GM10248 (cell line): Measurements from ENCODE around the gene LRP1.

Experiments
- CTCF ChIA-PET: fragments of 300-600 bp; sonication (Branson Sonifier 250); formaldehyde crosslinking; extraction: SDS; loops from one replicate; lab custom pipeline; 2021; ENCODE audit warnings: antibody characterized with exemption; lab: Yijun Ruan, JAX
- POLR2A ChIA-PET: fragments of 350-650 bp; sonication (Branson Sonifier 250); formaldehyde crosslinking; extraction: SDS; loops from one replicate; lab custom pipeline; 2020; ENCODE audit warnings: antibody characterized with exemption; lab: Yijun Ruan, JAX
- DNase-seq: peaks from one replicate; pipeline ENCODE4 v3.0.0; 2012; ENCODE audit errors: extremely low spot score
- TF ChIP-seq, protein P1 (sequence below): IDR thresholded peaks from 2 replicates; pipeline ENCODE4 v1.5.1; 2012; ENCODE audit warnings: mild to moderate bottlenecking, low read depth; ENCODE audit errors: extremely low read depth, missing control alignments, control extremely low read depth

The LRP1 gene

DNA sequence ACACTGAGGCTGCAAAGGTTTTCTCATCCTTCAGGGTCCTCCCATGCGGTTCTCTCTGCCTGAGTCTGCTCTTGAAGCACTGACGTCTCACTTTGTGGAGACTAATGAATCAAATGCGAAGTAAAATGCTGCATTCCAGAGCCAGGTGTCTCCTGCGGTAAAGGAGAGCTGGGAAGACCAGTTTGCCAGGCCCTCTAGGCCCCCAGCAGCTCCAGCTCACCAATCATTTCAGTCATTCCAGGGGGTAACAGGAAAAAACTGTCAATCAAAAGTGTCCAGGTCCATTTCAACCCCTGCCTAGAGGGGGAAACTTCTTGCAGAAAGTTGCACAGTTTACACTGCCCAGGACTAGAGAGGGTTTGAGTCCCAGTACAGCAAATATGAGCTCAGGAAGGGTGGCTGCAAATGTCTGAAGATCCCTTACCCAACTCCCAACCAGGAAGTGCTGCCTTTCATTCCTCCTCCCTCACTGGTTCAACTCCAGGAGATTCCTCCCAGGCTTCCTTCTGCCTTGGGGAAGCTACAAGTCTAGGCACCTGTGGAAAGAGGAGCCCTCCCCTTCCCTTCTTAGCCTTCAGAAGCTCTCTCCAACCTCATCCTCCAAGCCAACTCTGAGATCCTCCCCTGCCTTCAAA, 85.6 kb downstream of the LRP1 start:
- ChIA-PET CTCF (interaction anchor here (0.6 to 5.3 kb wide), 40 partner anchors 9 to 1134 kb away, joined by 3 to 403 read pairs (median 5); partner anchors contain the start of genes ERBB3, GLI1, INHBE and SHMT2), POLR2A (interaction anchor here (0.7 kb wide), 1 partner anchor 274 kb away, joined by 3 read pairs; the partner anchor contains the start of gene MARS1)
- no peak for DNase-seq
- TF ChIP-seq, protein P1, sequence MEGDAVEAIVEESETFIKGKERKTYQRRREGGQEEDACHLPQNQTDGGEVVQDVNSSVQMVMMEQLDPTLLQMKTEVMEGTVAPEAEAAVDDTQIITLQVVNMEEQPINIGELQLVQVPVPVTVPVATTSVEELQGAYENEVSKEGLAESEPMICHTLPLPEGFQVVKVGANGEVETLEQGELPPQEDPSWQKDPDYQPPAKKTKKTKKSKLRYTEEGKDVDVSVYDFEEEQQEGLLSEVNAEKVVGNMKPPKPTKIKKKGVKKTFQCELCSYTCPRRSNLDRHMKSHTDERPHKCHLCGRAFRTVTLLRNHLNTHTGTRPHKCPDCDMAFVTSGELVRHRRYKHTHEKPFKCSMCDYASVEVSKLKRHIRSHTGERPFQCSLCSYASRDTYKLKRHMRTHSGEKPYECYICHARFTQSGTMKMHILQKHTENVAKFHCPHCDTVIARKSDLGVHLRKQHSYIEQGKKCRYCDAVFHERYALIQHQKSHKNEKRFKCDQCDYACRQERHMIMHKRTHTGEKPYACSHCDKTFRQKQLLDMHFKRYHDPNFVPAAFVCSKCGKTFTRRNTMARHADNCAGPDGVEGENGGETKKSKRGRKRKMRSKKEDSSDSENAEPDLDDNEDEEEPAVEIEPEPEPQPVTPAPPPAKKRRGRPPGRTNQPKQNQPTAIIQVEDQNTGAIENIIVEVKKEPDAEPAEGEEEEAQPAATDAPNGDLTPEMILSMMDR, result no peak

DNA sequence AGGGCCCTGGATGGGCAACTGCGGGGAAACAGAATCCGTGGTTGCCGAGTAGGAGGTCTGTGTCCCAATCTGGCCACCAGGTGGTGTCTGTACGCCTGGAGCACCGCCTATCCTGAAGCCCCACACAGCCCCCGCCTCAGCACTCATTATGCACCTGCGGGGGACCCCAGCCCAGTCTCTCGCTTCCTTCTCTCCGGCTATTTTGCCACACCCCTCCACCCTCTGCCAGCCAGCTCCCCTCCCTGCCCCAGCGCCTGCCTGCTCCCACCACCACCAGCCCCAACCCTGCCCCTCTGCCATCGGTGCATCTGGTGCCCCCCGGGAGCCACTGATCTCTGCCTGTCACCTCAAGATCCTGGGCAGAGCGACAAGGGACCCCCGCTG, 86.1 kb downstream of the LRP1 start:
- POLR2A ChIA-PET, result no interaction called here
- CTCF ChIA-PET, result interaction anchor here (0.6 to 5.3 kb wide), 36 partner anchors 9 to 477 kb away, joined by 3 to 403 read pairs (median 5); partner anchors contain the start of genes GLI1, INHBE, SHMT2 and STAC3
- DNase-seq, result peak; percentile 82
- TF ChIP-seq, protein P1, result peak; percentile 78

DNA sequence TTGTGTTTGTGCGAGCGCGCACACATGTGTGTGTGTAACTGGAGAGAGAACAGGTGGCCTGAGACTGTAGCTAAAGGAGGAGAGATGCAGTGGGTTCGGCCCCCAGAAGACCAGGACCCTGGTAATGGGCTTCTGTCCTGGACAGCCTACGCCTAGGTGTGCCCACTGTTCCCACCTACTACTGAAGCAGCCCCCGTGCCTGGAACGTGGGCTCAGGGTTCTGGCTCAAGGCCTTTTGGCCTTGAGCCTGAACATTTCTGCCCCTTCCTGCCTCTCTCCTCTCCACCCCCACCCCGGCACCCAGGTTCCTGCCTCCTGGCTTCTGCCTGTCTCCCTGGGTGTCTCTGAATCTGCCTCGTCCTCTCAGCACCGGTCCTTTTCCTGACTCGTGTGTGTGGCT, 86.8 kb downstream of the LRP1 start:
- TF ChIP-seq, protein P1, result no peak
- DNase-seq, result no peak
- ChIA-PET CTCF (interaction anchor here (1.3 to 5.3 kb wide), 10 partner anchors 8 to 400 kb away, joined by 4 to 403 read pairs (median 8); partner anchors contain the start of genes SHMT2 and STAC3), POLR2A (interaction anchor here (0.9 kb wide), 1 partner anchor 26 kb away, joined by 3 read pairs; no protein-coding TSS in a partner anchor)

DNA sequence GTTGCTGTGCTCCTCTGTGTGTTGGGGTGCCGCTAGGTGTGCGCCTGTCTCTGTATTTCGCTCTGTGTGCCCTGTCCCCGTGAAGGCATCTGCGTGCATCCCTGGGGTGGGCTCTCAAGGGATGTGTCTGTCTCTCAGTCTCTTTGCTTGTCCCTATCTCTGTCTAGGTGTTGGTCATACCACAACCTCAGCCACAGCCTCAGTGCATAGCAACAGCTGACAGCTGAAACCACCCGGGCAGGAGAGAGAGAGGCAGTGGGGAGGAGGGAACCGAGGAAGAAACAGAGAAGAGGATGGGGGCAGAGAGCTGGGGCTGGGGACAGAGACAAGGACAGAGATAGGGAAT, 87.4 kb downstream of the LRP1 start:
- CTCF ChIA-PET, result interaction anchor here (0.8 to 5.3 kb wide), 4 partner anchors 8 to 247 kb away, joined by 3 to 403 read pairs (median 40); partner anchors contain the start of gene SHMT2
- POLR2A ChIA-PET, result interaction anchor here (0.9 to 1.0 kb wide), 2 partner anchors 14 to 25 kb away, joined by 3 read pairs; partner anchors contain the start of gene SHMT2
- TF ChIP-seq, protein P1, result no peak
- DNase-seq, result peak; percentile 68

DNA sequence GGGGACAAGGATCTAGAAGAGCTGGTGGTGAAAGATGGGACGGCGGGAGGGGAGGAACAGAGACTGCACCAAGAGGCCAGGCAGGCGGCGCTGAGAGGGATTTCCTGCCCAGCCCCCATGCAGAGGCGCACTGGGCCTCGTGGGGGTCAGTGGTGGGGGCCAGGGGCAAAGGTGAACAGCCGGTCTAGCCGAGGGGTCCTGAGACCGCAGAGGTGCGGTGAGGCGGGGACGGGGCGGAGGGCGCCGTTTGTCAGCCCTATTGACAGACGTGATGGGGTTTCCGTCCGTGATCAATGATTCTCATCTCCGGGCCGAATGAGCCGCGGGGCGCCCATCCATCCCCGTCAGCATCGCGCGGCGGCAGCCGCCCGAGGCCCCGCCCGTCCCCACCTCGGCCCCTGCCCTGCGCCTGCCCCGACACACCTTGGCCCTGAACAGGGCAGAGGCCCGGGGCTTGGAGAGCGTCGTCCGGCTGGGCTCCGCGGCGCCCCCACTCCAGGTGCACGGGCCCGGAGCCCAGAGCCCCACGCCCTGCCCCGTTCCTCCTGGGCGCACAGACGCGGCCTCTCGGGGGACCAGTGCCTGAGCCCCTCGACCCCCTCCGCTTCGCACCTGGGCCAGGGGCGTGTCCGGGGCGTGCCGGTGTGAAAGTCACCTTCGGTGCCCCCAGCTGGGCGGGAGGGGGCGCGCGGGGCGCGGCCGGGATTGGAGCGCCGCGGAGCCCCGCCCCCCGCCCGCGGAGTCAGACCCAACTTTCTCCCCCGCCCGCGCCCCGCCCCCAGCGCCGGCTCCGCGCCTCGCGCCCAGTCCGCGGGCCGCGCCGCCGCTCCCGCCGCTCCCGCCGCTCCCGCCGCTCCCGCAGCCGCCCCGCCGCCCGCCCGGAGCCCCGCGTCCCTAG, 88.0 kb downstream of the LRP1 start, which contains the start of gene NXPH4:
NXPH4 (plus strand) TSS at position 781 of the 898 bp plus-strand sequence. CDS start 176 bp downstream, outside the sequence.
- CTCF ChIA-PET, result interaction anchor here (0.8 to 5.3 kb wide), 4 partner anchors 7 to 247 kb away, joined by 3 to 403 read pairs (median 40); partner anchors contain the start of gene SHMT2
- TF ChIP-seq, protein P1, result no peak
- peak; percentile 75 for DNase-seq
- POLR2A ChIA-PET, result interaction anchor here (1.0 kb wide), 1 partner anchor 13 kb away, joined by 3 read pairs; the partner anchor contains the start of gene SHMT2
